Liver (tissue), 9 donors: ENCODE data around the gene FUS. TPM values are rescaled to one million over a fixed set of nuclear protein-coding genes. Genes with fewer than 3 reads are reported as not detected.

ENCODE experiments used
- DNase-seq: peaks from one replicate; pipeline ENCODE4 v3.0.0-alpha.2; 2017; ENCODE audit warnings: low spot score
- H3K27ac ChIP-seq, 2 donors: one replicate each; pipeline ENCODE4 v1.7.0; 2013; ENCODE audit warnings: inconsistent platforms in 2 of 2, low read length in 2 of 2, control low read depth in 1 of 2, low read depth in 1 of 2, mild to moderate bottlenecking in 1 of 2
- H3K27me3 ChIP-seq, 4 donors: one replicate each; pipeline versions ENCODE4 v1.6.1 to v1.7.0; 2013; ENCODE audit warnings: low read length in 3 of 4, inconsistent platforms in 1 of 4, mild to moderate bottlenecking in 1 of 4, moderate library complexity in 1 of 4; ENCODE audit not compliant: control insufficient read depth in 4 of 4, insufficient read depth in 4 of 4
- H3K36me3 ChIP-seq, 4 donors: one replicate each; pipeline versions ENCODE4 v1.6.1 to v1.7.0; 2013; ENCODE audit warnings: low read length in 3 of 4, mild to moderate bottlenecking in 3 of 4, low read depth in 1 of 4, moderate library complexity in 1 of 4; ENCODE audit not compliant: control insufficient read depth in 4 of 4, insufficient read depth in 3 of 4
- H3K4me1 ChIP-seq, 4 donors: one replicate each; pipeline versions ENCODE4 v1.6.1 to v1.7.0; 2013; ENCODE audit warnings: low read length in 3 of 4, mild to moderate bottlenecking in 3 of 4, moderate library complexity in 1 of 4; ENCODE audit not compliant: control insufficient read depth in 4 of 4, insufficient read depth in 4 of 4
- H3K4me3 ChIP-seq, 3 donors: one replicate each; pipeline versions ENCODE4 v1.6.1 to v1.7.0; 2013; ENCODE audit warnings: low read length in 3 of 3, control low read depth in 1 of 3, low read depth in 1 of 3, mild to moderate bottlenecking in 1 of 3
- H3K9ac ChIP-seq, 2 donors: one replicate each; pipeline ENCODE4 v1.7.0; 2013; ENCODE audit warnings: low read length in 2 of 2, mild to moderate bottlenecking in 2 of 2, moderate library complexity in 2 of 2, control low read depth in 1 of 2, low read depth in 1 of 2
- H3K9me3 ChIP-seq, 4 donors: one replicate each; pipeline versions ENCODE4 v1.6.1 to v1.7.0; 2013; ENCODE audit warnings: low read length in 3 of 4; ENCODE audit not compliant: control insufficient read depth in 4 of 4
- ATF3 ChIP-seq: IDR thresholded peaks from 2 replicates; pipeline ENCODE4 v1.6.1; 2016; ENCODE audit warnings: antibody characterized with exemption
- EGR1 ChIP-seq, 2 donors: IDR thresholded peaks; 2 replicates each; pipeline ENCODE4 v1.6.1; 2016 to 2018; ENCODE audit warnings: antibody characterized with exemption in 2 of 2, low read depth in 2 of 2
- FOXA1 ChIP-seq: IDR thresholded peaks from 2 replicates; pipeline ENCODE4 v1.6.1; 2016; ENCODE audit warnings: antibody characterized with exemption
- FOXA2 ChIP-seq: IDR thresholded peaks from 2 replicates; pipeline ENCODE4 v1.6.1; 2016; ENCODE audit warnings: antibody characterized with exemption
- GABPA ChIP-seq, 2 donors: IDR thresholded peaks in 1 of 2; conservative IDR thresholded peaks in 1 of 2; 2 replicates each; pipeline ENCODE4 v1.6.1; 2016; ENCODE audit warnings: antibody characterized with exemption in 2 of 2, mild to moderate bottlenecking in 1 of 2, moderate library complexity in 1 of 2
- HNF4A ChIP-seq, 2 donors: conservative IDR thresholded peaks; 2 replicates each; pipeline ENCODE4 v1.6.1; 2016; ENCODE audit warnings: antibody characterized with exemption in 2 of 2, mild to moderate bottlenecking in 2 of 2
- HNF4G ChIP-seq: IDR thresholded peaks from 2 replicates; pipeline ENCODE4 v1.6.1; 2016; ENCODE audit warnings: antibody characterized with exemption
- MAX ChIP-seq: IDR thresholded peaks from 2 replicates; pipeline ENCODE4 v1.6.1; 2016; ENCODE audit warnings: antibody characterized with exemption
- NR2F2 ChIP-seq: IDR thresholded peaks from 2 replicates; pipeline ENCODE4 v1.6.1; 2016; ENCODE audit warnings: antibody characterized with exemption
- RAD21 ChIP-seq, 2 donors: IDR thresholded peaks; 2 replicates each; pipeline ENCODE4 v1.6.1; 2016; ENCODE audit warnings: antibody characterized with exemption in 2 of 2, mild to moderate bottlenecking in 2 of 2
- RXRA ChIP-seq, 2 donors: IDR thresholded peaks; 2 replicates each; pipeline ENCODE4 v1.6.1; 2017 to 2018; ENCODE audit warnings: antibody characterized with exemption in 2 of 2, mild to moderate bottlenecking in 1 of 2
- SP1 ChIP-seq: IDR thresholded peaks from 2 replicates; pipeline ENCODE4 v1.6.1; 2018; ENCODE audit warnings: antibody characterized with exemption, mild to moderate bottlenecking
- TAF1 ChIP-seq: conservative IDR thresholded peaks from 2 replicates; pipeline ENCODE4 v1.6.1; 2016; ENCODE audit warnings: antibody characterized with exemption, mild to moderate bottlenecking
- YY1 ChIP-seq: IDR thresholded peaks from 2 replicates; pipeline ENCODE4 v1.6.1; 2016; ENCODE audit warnings: antibody characterized with exemption, mild to moderate bottlenecking
- ZBTB33 ChIP-seq: IDR thresholded peaks from 2 replicates; pipeline ENCODE4 v1.6.1; 2016; ENCODE audit warnings: antibody characterized with exemption
- WGBS: extraction: QIAGEN DNeasy Blood & Tissue Kit; methylation state at CpG from one replicate; pipeline ENCODE4 v1.1.7; 2013; 5-methylcytosine and 5-hydroxymethylcytosine counted together
- polyA plus RNA-seq, 2 donors: library from polyadenylated mRNA; stranded (reverse) in 1 of 2; unstranded in 1 of 2; fragments of 200-250 nt in 1 of 2; fragments of >200 nt in 1 of 2; fragmentation: Nextera tagmentation in 1 of 2; extraction: Ambion mirVana in 1 of 2; gene quantifications; one replicate each; pipeline versions ENCODE4 v1.2.1 to v1.2.3, GENCODE V29; 2013 to 2015
- total RNA-seq, 2 donors: library from RNA; depleted of rRNA; stranded (reverse); fragments of >200 nt; gene quantifications; one replicate each; pipeline ENCODE4 v1.2.3, GENCODE V29; 2014
- TF ChIP-seq, protein P1 (sequence below): fragments of 150-350 bp; IDR thresholded peaks from 2 replicates; pipeline ENCODE4 v1.5.1; 2017; ENCODE audit warnings: improper control_type of control experiment, low read depth, low read length; ENCODE audit not compliant: missing input control
- donor health status: healthy.
- donor health status: healthy.
- donor health status: healthy.
- donor health status: healthy.
- donor health status: healthy.

Gene FUS
- total and polyA plus RNA-seq, 4 donors = 7.5 to 51.5 (median 39.3) TPM

- Histone ChIP-seq H3K9me3 (no peaks in the 10 kb centered on the region), H3K27me3 (no peaks in the 10 kb centered on the region), H3K36me3 (peaks cover 8 to 32% (median 29%) of the 10 kb centered on the region in 4 donors), H3K27ac (peak overlapping the region; percentile 93 to 98), H3K4me3 (peak overlapping the region; percentile 78 to 96 (median 90)), H3K9ac (peak overlapping the region; percentile 49 to 75), H3K4me1 (peaks cover 7 to 37% (median 27%) of the 10 kb centered on the region in 4 donors)
- WGBS = 15% methylated on average over 31 of the region's 31 CpGs
- TF ChIP-seq NR2F2 (no peak), ZBTB33 (no peak), EGR1 (IDR thresholded peaks at IDR 0.05; ENCODE audit: low read depth in 2 of 2) (no peak), RAD21 (IDR thresholded peaks at IDR 0.05) (no peak), MAX (no peak), TAF1 (no peak), GABPA (IDR thresholded peaks at IDR 0.05 in 1 of 2, conservative IDR thresholded peaks at IDR 0.05 in 1 of 2) (no peak), RXRA (IDR thresholded peaks at IDR 0.05) (no peak), FOXA2 (no peak), HNF4A (conservative IDR thresholded peaks at IDR 0.05) (no peak), ATF3 (no peak), SP1 (no peak), YY1 (no peak)
- peak; percentile 50 for DNase-seq
These were observed 1.3 kb downstream of the FUS start for GRCh38 chr16:31181102-31181830.

DNA sequence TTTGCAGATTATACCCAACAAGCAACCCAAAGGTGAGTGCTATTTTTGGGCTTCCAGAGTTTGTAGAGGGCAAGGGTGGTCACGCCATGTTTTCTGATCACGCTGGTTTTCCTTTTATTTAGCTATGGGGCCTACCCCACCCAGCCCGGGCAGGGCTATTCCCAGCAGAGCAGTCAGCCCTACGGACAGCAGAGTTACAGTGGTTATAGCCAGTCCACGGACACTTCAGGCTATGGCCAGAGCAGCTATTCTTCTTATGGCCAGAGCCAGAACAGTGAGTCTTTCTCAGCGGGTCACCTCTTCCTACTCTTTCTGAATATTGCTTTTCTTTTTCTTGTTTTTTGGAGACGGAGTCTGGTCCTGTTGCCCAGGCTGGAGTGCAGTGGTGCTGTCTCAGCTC is 2.5 kb downstream of the FUS start:
- WGBS = 70% methylated on average over 7 of the region's 7 CpGs
- no peak for DNase-seq
- Histone ChIP-seq H3K9ac (no peak overlapping the region), H3K9me3 (no peaks in the 10 kb centered on the region), H3K4me1 (peaks cover 7 to 37% (median 27%) of the 10 kb centered on the region in 4 donors), H3K4me3 (no peak overlapping the region), H3K27me3 (no peaks in the 10 kb centered on the region), H3K36me3 (peaks cover 11 to 43% (median 41%) of the 10 kb centered on the region in 4 donors), H3K27ac (no peak overlapping the region)
- TF ChIP-seq GABPA (IDR thresholded peaks at IDR 0.05 in 1 of 2, conservative IDR thresholded peaks at IDR 0.05 in 1 of 2) = no peak
- TF ChIP-seq HNF4G = no peak
- TF ChIP-seq, protein P1, sequence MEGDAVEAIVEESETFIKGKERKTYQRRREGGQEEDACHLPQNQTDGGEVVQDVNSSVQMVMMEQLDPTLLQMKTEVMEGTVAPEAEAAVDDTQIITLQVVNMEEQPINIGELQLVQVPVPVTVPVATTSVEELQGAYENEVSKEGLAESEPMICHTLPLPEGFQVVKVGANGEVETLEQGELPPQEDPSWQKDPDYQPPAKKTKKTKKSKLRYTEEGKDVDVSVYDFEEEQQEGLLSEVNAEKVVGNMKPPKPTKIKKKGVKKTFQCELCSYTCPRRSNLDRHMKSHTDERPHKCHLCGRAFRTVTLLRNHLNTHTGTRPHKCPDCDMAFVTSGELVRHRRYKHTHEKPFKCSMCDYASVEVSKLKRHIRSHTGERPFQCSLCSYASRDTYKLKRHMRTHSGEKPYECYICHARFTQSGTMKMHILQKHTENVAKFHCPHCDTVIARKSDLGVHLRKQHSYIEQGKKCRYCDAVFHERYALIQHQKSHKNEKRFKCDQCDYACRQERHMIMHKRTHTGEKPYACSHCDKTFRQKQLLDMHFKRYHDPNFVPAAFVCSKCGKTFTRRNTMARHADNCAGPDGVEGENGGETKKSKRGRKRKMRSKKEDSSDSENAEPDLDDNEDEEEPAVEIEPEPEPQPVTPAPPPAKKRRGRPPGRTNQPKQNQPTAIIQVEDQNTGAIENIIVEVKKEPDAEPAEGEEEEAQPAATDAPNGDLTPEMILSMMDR = no peak
- no peak for TF ChIP-seq YY1
- no peak for TF ChIP-seq RAD21 (IDR thresholded peaks at IDR 0.05)
- TF ChIP-seq HNF4A (conservative IDR thresholded peaks at IDR 0.05) = no peak
- no peak for TF ChIP-seq ZBTB33
- no peak for TF ChIP-seq FOXA1
- no peak for TF ChIP-seq MAX
